Measurements from ENCODE around the gene RORB. TPM values are rescaled to one million over a fixed set of nuclear protein-coding genes. Genes with fewer than 3 reads are reported as not detected.
A peak's percentile ranks its signal among the peaks of the same experiment; 100 is the strongest.

The RORB gene
- total and polyA plus RNA-seq, 12 donors, result 0.28 to 8.8 (median 3.7) TPM

DNA sequence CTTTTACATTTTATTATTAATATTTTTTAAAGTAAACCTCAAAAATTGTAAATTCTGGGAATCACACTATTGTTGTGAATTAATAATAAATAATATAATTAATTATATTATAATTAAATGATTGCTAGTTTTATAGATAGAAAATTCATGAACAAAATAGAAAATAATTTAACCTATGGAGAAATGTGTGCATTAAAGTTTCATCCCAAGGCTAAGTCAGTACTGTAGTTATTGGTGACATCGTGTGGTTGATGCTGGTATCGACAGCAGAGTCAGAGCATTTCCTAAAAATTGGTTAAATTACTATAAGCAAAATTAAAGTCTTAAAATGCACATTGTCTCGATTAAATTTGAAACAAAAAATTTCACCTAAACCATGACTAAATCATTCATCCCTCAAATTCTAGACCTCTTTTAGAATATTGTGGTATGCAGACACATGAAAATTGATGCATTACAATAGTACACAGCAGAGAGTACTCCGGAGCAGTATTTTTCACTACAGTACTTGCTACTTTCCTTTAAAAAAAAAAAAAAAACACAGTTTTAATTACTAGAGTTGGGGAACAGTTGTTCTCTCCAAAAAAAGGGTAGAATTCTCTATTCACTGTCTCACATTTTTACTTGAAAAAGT is 73.9 kb downstream of the RORB start:
- Histone ChIP-seq H3K36me3 (replicated peaks in 1 of 2) (no peaks in the 10 kb centered on the region), H3K4me1 (replicated peaks in 1 of 2) (no peaks in the 10 kb centered on the region), H3K9me3 (replicated peaks in 1 of 3) (no peaks in the 10 kb centered on the region), H3K27ac (no peak overlapping the region), H3K27me3 (no peaks in the 10 kb centered on the region), H3K4me3 (no peak overlapping the region)
- TF ChIP-seq CTCF (IDR thresholded peaks at IDR 0.05) (peak; percentile 56 to 78 (median 66)), POLR2A (IDR thresholded peaks at IDR 0.05) (no peak)
- DNase-seq, result peak in 4 of 7 donors; percentile 13 to 28 (median 22)
- 20 to 28% (median 25%) methylated on average over 4 of the region's 4 CpGs for WGBS, 4 donors
- intact Hi-C loops (cut with DNase I), result no loop called here

DNA sequence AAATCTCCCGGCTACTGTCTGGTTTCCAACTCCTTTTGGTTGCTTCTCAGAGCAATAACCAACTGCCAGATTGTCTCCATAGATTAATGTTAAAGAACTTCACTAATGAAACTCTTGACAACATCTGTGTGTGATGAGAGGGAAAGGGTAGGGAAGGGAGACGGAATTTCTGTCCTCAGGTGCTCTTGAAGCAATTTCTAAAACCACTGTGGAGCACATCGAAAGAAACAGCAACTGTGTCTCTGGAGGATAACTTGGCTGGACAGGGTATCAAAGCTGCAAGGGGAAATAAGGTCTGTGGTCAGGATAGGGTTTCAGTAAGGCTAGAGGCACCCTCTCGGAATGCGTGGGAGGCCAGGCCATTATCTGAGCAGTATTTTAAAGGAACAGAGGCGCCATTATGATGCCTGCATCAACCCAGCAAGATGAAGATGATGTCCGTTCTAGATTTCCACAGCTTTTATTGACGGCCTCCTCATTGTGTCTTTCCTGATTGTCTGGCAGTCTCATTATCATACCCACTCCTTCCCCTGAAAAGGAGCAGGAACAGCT is 76.6 kb downstream of the RORB start:
- no peaks in the 10 kb centered on the region for H3K4me1 ChIP-seq (replicated peaks in 1 of 2)
- no peaks in the 10 kb centered on the region for H3K9me3 ChIP-seq (replicated peaks in 1 of 3)
- WGBS, 4 donors, result 70 to 74% (median 72%) methylated on average over 8 of the region's 8 CpGs
- no peak overlapping the region for H3K4me3 ChIP-seq
- TF ChIP-seq POLR2A (IDR thresholded peaks at IDR 0.05) (no peak), CTCF (IDR thresholded peaks at IDR 0.05) (no peak)
- DNase-seq, result no peak
- intact Hi-C loops (cut with DNase I), result no loop called here
- H3K36me3 ChIP-seq (replicated peaks in 1 of 2), result no peaks in the 10 kb centered on the region
- H3K27me3 ChIP-seq, result no peaks in the 10 kb centered on the region
- no peak overlapping the region for H3K27ac ChIP-seq

DNA sequence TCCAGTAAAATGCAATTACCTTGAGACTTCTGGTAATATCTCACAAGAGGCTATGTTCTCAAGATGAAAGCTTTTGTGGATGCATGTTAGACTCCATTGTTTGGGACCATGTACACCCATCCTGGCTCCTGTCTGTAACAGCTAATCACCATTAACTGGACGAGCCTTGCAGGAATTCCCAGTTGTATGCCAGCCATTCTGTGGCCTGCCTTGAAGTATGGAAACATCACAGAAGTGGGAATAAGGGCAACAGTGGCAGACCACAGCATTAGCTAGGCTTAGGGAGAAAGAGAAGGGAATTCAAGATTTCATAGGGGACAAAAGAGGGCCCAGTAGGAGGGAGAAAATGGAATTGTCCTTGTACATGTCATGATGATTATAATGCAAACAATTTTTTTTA is 79.0 kb downstream of the RORB start:
- intact Hi-C loops (cut with DNase I), result loop anchor here in 1 of 2 donors (5.0 kb wide), 1 partner anchor 166 kb away; no protein-coding TSS in a partner anchor
- DNase-seq, result no peak
- H3K27ac ChIP-seq, result no peak overlapping the region
- H3K4me3 ChIP-seq, result no peak overlapping the region
- H3K9me3 ChIP-seq (replicated peaks in 1 of 3), result no peaks in the 10 kb centered on the region
- TF ChIP-seq POLR2A (IDR thresholded peaks at IDR 0.05) (no peak), CTCF (IDR thresholded peaks at IDR 0.05) (no peak)
- H3K36me3 ChIP-seq (replicated peaks in 1 of 2), result no peaks in the 10 kb centered on the region
- H3K27me3 ChIP-seq, result no peaks in the 10 kb centered on the region
- WGBS, 4 donors, result 76 to 85% (median 80%) methylated on average over 1 of the region's 1 CpG
- H3K4me1 ChIP-seq (replicated peaks in 1 of 2), result no peaks in the 10 kb centered on the region

DNA sequence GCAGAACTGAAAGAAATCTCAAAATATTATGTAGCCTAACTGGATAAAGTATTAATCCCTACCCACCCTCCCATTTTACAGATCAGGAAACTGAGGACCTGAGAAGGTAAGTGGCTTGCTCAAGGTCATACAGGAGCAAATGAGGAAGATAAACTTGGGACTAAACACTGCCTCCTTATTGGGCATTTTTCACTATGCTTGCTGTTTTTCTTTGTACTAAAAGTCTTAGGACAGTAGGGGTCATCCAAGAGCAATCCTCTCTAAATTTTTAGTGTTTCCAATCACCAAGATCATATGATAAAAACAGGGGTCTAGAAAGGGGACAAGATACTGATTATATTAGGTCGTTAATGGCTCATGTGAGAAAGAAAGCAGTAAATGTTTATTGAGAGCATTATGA is 80.8 kb downstream of the RORB start:
- intact Hi-C loops (cut with DNase I), result loop anchor here in 1 of 2 donors (5.0 kb wide), 1 partner anchor 164 kb away; no protein-coding TSS in a partner anchor
- Histone ChIP-seq H3K9me3 (replicated peaks in 1 of 3) (no peaks in the 10 kb centered on the region), H3K4me3 (no peak overlapping the region), H3K27ac (no peak overlapping the region), H3K36me3 (replicated peaks in 1 of 2) (no peaks in the 10 kb centered on the region), H3K4me1 (replicated peaks in 1 of 2) (no peaks in the 10 kb centered on the region), H3K27me3 (no peaks in the 10 kb centered on the region)
- no peak for DNase-seq
- 19 to 52% (median 45%) methylated on average over 1 of the region's 1 CpG for WGBS, 4 donors
- TF ChIP-seq CTCF (IDR thresholded peaks at IDR 0.05), result peak in 4 of 6 experiments; percentile 15 to 46 (median 26)
- no peak for TF ChIP-seq POLR2A (IDR thresholded peaks at IDR 0.05)

Data from adrenal gland (tissue), 12 donors.